C4-2B (cell line): ENCODE measurements around the gene KAZN.

Experiments used
- ZFX ChIP-seq: fragments of 450-650 bp; IDR thresholded peaks from 2 replicates; pipeline ENCODE4 v1.6.1; 2017
- TF ChIP-seq, protein P1 (sequence below): fragments of 450-650 bp; conservative IDR thresholded peaks from 2 replicates; pipeline ENCODE4 v1.5.1; 2017; ENCODE audit warnings: mild to moderate bottlenecking

DNA sequence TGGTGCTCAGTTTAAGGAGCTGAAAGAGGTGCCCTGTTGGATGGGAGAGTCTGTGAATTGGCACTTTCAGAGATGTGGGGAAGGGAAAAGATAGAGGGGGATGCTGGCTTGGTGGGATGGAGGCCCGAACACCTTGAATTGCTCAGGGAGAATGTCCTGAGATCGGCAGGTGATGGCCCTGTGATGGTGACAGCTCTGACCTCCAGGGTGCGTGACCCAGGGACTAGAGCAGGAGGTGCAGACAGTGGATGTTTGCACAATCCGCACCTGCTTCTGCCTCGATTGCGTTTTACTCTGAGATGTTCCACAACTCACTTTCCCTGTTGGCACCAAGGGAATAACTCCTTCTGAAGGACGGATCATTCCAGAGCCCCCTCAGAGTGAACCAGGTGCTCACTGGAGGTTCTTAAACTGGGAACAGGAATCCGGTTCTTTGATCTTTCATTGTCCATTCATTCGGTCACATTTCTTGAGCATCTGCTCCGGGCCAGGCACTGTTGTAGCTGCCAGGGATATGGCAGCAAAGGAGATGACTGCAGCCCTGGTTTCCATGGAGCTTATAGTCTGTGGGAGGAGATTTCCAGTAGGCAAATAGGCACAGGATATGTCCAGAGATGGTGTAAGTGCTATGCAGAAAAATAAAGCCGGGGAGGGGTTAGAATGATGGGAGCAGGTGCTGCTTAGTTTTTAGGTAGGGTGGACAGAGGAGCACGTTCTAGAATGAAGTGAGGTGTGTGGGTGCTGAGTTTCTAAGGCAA lies 328.5 kb downstream of the KAZN start:
- TF ChIP-seq, protein P1, sequence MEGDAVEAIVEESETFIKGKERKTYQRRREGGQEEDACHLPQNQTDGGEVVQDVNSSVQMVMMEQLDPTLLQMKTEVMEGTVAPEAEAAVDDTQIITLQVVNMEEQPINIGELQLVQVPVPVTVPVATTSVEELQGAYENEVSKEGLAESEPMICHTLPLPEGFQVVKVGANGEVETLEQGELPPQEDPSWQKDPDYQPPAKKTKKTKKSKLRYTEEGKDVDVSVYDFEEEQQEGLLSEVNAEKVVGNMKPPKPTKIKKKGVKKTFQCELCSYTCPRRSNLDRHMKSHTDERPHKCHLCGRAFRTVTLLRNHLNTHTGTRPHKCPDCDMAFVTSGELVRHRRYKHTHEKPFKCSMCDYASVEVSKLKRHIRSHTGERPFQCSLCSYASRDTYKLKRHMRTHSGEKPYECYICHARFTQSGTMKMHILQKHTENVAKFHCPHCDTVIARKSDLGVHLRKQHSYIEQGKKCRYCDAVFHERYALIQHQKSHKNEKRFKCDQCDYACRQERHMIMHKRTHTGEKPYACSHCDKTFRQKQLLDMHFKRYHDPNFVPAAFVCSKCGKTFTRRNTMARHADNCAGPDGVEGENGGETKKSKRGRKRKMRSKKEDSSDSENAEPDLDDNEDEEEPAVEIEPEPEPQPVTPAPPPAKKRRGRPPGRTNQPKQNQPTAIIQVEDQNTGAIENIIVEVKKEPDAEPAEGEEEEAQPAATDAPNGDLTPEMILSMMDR: no peak
- no peak for TF ChIP-seq ZFX
